Measurements from ENCODE around the gene AIFM1. TPM values are rescaled to one million over a fixed set of nuclear protein-coding genes. Genes with fewer than 3 reads are reported as not detected.
A peak's percentile ranks its signal among the peaks of the same experiment; 100 is the strongest.

AIFM1 gene
- total RNA-seq, 2 donors from 2014 or later: 53.7 to 58.7 TPM

- Histone ChIP-seq H3K4me1 (ENCODE audit: control insufficient read depth, insufficient read depth, low read length) (no peaks in the 10 kb centered on the region), H3K36me3 (ENCODE audit: control insufficient read depth, insufficient read depth, low read length) (peaks cover 31% of the 10 kb centered on the region), H3K27me3 (ENCODE audit: control insufficient read depth, insufficient read depth, low read length, poor library complexity, severe bottlenecking) (no peaks in the 10 kb centered on the region), H3K9ac (ENCODE audit: extremely low read depth, low read length, poor library complexity, severe bottlenecking) (no peak overlapping the region), H3K4me3 (ENCODE audit: low read length) (no peak overlapping the region), H3K9me3 (ENCODE audit: control insufficient read depth, low read length) (no peaks in the 10 kb centered on the region), H3K27ac (ENCODE audit: low read depth, low read length) (no peak overlapping the region)
- Mint-ChIP-seq H3K36me3 (ENCODE audit: low read depth) (peaks cover 62% of the 10 kb centered on the region), H3K9me3 (peaks cover 39% of the 10 kb centered on the region), H3K4me1 (peaks cover 5% of the 10 kb centered on the region), H3K4me3 (no peak overlapping the region), H3K27ac (no peak overlapping the region), H3K27me3 (ENCODE audit: insufficient read depth) (no peaks in the 10 kb centered on the region)
- 91% methylated on average over 4 of the region's 4 CpGs; no CpG with 5 or more reads in 1 of the 2 experiments for WGBS, 2 experiments (ENCODE audit: insufficient coverage in 1 of 2, insufficient read length in 1 of 2)
- TF ChIP-seq, protein P1, sequence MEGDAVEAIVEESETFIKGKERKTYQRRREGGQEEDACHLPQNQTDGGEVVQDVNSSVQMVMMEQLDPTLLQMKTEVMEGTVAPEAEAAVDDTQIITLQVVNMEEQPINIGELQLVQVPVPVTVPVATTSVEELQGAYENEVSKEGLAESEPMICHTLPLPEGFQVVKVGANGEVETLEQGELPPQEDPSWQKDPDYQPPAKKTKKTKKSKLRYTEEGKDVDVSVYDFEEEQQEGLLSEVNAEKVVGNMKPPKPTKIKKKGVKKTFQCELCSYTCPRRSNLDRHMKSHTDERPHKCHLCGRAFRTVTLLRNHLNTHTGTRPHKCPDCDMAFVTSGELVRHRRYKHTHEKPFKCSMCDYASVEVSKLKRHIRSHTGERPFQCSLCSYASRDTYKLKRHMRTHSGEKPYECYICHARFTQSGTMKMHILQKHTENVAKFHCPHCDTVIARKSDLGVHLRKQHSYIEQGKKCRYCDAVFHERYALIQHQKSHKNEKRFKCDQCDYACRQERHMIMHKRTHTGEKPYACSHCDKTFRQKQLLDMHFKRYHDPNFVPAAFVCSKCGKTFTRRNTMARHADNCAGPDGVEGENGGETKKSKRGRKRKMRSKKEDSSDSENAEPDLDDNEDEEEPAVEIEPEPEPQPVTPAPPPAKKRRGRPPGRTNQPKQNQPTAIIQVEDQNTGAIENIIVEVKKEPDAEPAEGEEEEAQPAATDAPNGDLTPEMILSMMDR (conservative IDR thresholded peaks at IDR 0.05): no peak
- DNase-seq: no peak
These were observed 20.5 kb downstream of the AIFM1 start for GRCh38 chrX:130145123-130145522.

DNA sequence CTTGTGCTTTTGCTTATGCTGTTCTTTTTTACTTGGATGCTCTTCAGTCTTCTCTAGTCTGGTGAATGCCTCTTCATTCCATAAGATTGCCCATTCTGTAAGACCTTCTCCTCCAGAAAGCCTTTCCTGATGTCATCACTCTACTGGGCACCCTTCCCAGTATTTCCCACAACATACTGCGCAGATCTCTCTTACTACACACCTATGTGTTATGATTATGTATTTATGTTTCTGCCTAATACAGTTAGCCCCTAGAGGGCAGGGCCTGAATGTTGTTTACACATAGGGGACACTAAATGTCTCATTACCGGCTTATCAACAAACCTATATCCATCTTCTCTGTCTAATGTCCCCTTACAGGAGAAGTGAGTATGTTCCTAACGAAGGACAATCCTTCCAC is 21.1 kb downstream of the AIFM1 start:
- Histone ChIP-seq H3K27me3 (ENCODE audit: control insufficient read depth, insufficient read depth, low read length, poor library complexity, severe bottlenecking) (no peaks in the 10 kb centered on the region), H3K9ac (ENCODE audit: extremely low read depth, low read length, poor library complexity, severe bottlenecking) (no peak overlapping the region), H3K36me3 (ENCODE audit: control insufficient read depth, insufficient read depth, low read length) (peaks cover 30% of the 10 kb centered on the region), H3K9me3 (ENCODE audit: control insufficient read depth, low read length) (no peaks in the 10 kb centered on the region), H3K4me3 (ENCODE audit: low read length) (no peak overlapping the region), H3K27ac (ENCODE audit: low read depth, low read length) (no peak overlapping the region), H3K4me1 (ENCODE audit: control insufficient read depth, insufficient read depth, low read length) (no peaks in the 10 kb centered on the region)
- 91 to 100% methylated on average over 1 to 2 of the region's 3 CpGs for WGBS, 2 experiments (ENCODE audit: insufficient coverage in 1 of 2, insufficient read length in 1 of 2)
- TF ChIP-seq, protein P1 (conservative IDR thresholded peaks at IDR 0.05): no peak
- no peak overlapping the region for H3K4me3 Mint-ChIP-seq
- peaks cover 35% of the 10 kb centered on the region for H3K9me3 Mint-ChIP-seq
- H3K36me3 Mint-ChIP-seq (ENCODE audit: low read depth): peaks cover 59% of the 10 kb centered on the region
- peaks cover 7% of the 10 kb centered on the region for H3K4me1 Mint-ChIP-seq
- no peak overlapping the region for H3K27ac Mint-ChIP-seq
- DNase-seq: no peak
- H3K27me3 Mint-ChIP-seq (ENCODE audit: insufficient read depth): no peaks in the 10 kb centered on the region

- WGBS, 2 experiments (ENCODE audit: insufficient coverage in 1 of 2, insufficient read length in 1 of 2): 48% methylated on average over 3 of the region's 3 CpGs; no CpG with 5 or more reads in 1 of the 2 experiments
- TF ChIP-seq, protein P1 (conservative IDR thresholded peaks at IDR 0.05): peak; percentile 46
- peak; percentile 76 for DNase-seq
- no peak overlapping the region for H3K27ac ChIP-seq (ENCODE audit: low read depth, low read length)
- Mint-ChIP-seq H3K9me3 (peaks cover 23% of the 10 kb centered on the region), H3K27ac (peak overlapping the region; percentile 69), H3K27me3 (ENCODE audit: insufficient read depth) (no peaks in the 10 kb centered on the region), H3K36me3 (ENCODE audit: low read depth) (peaks cover 64% of the 10 kb centered on the region), H3K4me1 (peaks cover 9% of the 10 kb centered on the region), H3K4me3 (peak overlapping the region; percentile 21)
- no peaks in the 10 kb centered on the region for H3K9me3 ChIP-seq (ENCODE audit: control insufficient read depth, low read length)
- H3K36me3 ChIP-seq (ENCODE audit: control insufficient read depth, insufficient read depth, low read length): peaks cover 37% of the 10 kb centered on the region
- H3K9ac ChIP-seq (ENCODE audit: extremely low read depth, low read length, poor library complexity, severe bottlenecking): no peak overlapping the region
- no peaks in the 10 kb centered on the region for H3K27me3 ChIP-seq (ENCODE audit: control insufficient read depth, insufficient read depth, low read length, poor library complexity, severe bottlenecking)
- peak overlapping the region; percentile 18 for H3K4me3 ChIP-seq (ENCODE audit: low read length)
- H3K4me1 ChIP-seq (ENCODE audit: control insufficient read depth, insufficient read depth, low read length): no peaks in the 10 kb centered on the region
These were observed 26.0 kb downstream of the AIFM1 start for GRCh38 chrX:130139474-130140201.
